GM18498 (cell line): ENCODE results near the gene SLC2A6.

Source experiments
- ATAC-seq: cut with Tn5 transposase; IDR thresholded peaks from one replicate; pipeline ENCODE4 v1.9.1; 2021; ENCODE audit warnings: mild to moderate bottlenecking, moderate library complexity; ENCODE audit not compliant: unreplicated experiment

The SLC2A6 gene, protein sequence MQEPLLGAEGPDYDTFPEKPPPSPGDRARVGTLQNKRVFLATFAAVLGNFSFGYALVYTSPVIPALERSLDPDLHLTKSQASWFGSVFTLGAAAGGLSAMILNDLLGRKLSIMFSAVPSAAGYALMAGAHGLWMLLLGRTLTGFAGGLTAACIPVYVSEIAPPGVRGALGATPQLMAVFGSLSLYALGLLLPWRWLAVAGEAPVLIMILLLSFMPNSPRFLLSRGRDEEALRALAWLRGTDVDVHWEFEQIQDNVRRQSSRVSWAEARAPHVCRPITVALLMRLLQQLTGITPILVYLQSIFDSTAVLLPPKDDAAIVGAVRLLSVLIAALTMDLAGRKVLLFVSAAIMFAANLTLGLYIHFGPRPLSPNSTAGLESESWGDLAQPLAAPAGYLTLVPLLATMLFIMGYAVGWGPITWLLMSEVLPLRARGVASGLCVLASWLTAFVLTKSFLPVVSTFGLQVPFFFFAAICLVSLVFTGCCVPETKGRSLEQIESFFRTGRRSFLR

GRCh38 chr9:133478851-133479711 lies at the start of gene SLC2A6:
Gene SLC2A6 (minus strand): TSS chr9:133479099. CDS start chr9:133479059, 40 bp downstream.
- peak; percentile 93 for ATAC-seq

DNA sequence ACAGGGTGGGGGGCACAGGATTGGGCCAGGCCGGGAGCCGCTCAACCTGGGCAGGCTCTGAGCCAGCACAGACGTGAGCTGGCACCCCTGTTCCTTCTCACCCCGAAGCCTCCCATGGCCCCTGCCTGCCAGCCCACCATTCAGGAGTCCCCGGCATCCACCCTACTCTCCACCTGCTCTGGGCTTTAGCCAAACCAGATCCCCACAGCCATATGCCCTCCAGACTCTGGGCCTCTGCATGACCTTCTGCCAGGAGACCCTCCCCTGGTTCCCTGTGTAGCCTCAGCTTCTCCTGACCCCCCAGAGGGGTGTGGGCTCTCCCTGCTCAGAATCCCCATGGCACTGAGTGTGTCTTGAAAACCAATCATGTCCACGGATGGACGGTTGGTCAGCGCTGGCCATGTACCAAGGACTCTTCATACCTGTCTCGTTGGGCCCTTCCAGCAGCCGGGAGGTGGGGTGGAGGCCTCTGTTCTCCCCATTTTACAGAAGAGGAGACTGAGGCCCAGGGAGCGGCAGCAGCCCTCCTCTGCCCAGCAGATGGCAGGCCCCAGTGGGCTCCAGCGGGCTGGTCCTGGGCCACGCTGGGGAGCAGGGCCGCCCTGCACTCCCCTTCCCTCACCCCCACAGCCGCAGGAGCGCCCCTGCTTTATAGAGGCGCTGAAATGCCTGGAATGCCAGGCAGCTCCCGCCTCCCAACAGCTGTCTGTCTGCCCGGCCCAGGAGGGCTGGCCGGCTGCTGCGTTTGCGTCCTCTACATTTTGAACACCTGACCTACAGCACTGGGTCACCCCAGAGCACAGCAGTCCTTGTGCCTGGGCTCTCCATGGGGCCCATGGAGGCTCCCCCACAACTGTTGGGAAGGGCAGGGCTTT lies 49.3 kb upstream of the SLC2A6 start:
- no peak for ATAC-seq

- no peak for ATAC-seq
These were observed 48.6 kb upstream of the SLC2A6 start for GRCh38 chr9:133527444-133527920.

DNA sequence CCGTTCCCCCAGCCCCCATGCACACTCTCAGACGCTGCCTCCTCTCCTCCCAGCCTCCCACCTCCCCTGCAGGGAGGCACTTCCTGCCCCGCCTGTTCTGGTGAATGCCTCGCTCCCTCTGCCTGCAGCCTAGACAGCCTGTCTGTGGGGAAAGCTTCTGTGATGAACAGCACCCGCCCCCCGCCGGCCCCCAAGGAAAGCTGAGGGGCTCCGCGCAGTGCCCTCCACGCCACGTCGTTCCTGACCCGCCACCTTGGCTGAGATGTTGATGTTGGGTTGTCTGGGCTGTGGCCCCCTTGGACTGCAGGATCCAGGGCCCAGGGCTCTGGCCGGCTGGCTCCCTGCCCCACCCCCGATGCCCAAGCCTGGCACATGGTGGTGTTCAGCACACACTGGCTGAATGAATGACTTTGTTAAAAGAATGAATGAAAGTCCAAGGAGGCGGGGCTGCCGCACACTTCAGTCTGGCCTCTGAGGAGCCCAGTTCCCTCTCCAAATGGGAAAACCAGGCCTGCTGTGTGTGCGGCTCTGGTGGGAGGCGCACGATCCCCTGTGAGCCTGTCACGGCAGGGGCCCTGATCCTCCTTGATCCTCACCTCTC lies 47.9 kb upstream of the SLC2A6 start:
- no peak for ATAC-seq

- ATAC-seq = no peak
These were observed 46.8 kb upstream of the SLC2A6 start for GRCh38 chr9:133525677-133526076.

GRCh38 chr9:133524679-133525228 lies 45.9 kb upstream of the SLC2A6 start, which contains the start of gene MYMK:
Gene MYMK (minus strand): TSS chr9:133524959. CDS start chr9:133524844, 115 bp downstream.
- ATAC-seq = no peak

DNA sequence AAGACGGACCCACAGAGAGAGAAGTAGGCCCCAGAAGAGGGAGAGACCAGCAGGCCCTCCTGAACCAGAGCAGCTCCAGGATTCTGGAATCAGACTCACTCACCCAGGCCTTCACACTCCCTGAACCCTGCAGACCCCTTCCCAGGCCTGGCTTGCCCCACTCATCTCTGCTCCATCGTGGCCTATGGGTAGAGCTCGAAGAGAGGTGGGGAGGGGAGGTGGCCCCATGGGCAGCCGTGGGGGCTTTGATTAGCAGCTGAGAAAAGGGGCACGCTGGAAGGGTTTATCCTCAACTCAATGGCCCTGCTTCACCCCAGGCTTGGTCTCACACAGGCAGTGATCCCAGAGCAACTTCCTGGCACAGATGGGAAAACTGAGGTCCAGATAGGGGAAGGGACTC lies 45.2 kb upstream of the SLC2A6 start:
- no peak for ATAC-seq

DNA sequence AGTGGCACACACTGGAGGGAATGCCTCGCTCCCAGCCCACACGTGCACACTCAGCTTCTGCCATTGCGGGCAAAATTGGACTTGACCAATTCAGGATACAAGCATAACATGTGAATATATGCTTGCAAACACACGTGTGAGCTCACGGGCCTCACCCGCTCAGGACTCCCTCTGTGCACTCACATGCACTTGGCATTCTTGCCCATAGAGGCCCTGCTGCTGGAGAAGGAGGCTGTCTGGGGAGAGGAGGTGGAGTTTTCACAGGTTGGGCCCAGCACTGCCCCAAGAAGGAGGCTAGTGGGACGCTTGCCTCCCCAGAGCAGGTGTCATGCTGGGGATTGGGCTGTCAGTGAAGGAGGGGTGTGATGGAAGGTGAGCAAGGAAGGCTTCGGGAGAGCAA lies 44.2 kb upstream of the SLC2A6 start:
- ATAC-seq = no peak

DNA sequence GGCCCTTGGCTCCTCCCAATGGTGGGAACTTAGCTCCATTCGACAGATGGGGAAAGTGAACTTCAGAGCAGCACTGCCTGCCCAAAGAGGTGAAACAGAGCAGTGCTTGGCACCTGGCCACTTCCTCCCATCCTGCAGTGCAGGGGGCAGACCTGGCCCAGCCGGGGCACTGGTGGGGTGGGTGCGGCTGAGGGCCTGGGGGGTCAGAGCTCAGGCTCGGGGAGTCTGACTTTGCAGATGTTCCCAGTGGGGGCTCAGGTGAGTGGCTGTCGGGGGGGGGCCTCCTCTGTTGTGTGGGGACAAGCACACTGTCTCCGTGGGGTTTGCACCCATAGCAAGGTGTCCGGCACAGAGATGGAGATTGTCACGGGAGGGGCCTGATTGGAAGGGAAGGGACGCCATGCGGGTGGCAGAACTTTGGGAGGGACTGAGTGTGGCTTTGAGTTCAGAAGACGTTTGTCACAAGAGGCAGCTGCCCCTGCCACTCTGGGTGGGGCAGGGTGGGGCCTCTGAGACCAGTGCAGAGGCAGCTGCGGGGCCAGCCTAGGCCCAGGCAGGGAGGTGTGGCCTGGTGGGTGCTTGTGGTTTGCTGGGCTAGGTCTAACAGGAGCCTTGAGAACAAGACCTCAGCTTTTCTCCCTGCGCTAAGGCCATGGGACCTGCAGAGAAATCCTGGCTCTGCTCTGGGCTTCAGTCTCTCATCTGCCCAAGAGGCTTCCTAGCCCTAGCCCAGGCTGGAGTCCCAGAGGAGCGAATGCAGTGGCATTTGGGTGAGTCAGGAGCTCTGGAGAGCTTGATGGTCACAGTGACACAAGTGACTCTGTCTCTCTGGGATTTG lies 43.4 kb upstream of the SLC2A6 start:
- no peak for ATAC-seq

- ATAC-seq = no peak
These were observed 42.5 kb upstream of the SLC2A6 start for GRCh38 chr9:133521122-133522072.

DNA sequence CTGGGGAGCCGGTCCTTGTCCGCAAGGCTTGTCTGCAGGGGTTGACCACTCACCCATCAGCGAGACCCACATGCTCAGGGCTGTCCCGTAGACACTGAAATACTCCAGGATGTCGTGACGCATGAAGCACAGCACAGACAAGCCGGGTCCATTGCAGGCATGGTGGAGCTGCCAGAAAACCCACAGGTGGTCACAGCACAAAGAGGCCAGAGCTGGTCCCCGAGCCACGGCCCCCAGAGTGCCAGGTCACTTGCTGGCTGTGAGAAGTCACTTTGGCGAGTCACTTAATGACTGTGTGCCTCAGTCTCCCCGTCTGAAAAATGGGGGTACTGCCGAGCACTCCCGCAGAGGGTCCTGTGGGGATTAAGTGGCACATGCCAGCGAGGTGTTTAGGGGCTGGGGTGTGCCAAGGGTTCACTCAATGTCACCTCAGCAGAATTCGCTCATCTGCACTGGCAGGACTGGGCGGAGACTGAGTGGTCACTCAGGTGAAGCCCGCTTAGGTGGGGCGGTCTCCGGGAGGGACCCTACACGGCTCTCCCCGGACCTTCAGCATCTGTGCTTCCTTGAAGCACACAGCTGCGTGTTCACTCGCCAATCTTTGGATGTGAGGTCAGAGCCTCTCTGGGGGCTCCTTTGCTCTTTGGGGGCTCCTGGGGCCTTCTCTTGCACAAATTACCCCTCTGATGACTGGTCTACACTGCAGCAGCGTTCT lies 41.4 kb upstream of the SLC2A6 start:
- no peak for ATAC-seq

DNA sequence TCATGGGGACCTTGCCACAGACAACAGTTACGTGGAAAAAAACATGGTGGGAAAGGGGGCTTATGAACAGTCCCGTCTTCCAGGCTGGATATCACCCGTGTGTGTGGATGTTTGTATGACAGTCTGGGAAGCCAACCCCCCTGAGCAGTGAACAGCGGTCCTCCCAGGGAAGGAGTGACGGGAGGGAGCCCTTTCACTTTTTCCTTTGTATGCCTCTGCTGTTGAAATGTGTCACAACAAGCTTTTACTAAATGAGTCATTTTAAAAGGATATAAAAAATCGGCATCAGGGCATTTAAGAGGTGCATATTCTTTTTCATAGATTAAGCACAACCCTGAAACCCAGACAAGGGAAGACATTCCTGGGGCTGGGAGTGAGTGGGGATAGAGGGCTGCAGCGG lies 40.8 kb upstream of the SLC2A6 start:
- ATAC-seq = no peak

- no peak for ATAC-seq
These were observed 40.0 kb upstream of the SLC2A6 start for GRCh38 chr9:133518706-133519449.

DNA sequence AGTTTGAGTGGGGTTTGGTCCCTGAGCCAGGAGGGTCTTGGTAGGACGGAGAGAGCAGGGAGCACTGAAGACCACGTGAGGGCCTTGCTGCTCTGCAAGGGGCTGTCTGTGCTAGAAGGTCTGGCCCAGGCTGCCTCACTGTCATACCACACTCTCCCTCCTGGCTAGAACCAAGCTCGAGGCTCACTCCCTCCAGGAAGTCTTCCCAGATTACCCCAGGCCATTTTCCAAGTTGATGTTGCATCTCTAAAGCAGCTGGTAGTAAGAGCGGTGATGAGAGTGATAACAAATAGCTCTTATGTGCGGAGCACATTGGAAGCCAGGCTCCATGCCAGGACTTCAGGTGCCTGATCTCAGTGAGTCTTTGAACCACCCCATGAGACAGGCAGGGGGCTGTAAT lies 39.3 kb upstream of the SLC2A6 start:
- no peak for ATAC-seq

- no peak for ATAC-seq
These were observed 38.8 kb upstream of the SLC2A6 start for GRCh38 chr9:133517711-133518110.

- no peak for ATAC-seq
These were observed 38.1 kb upstream of the SLC2A6 start for GRCh38 chr9:133516961-133517350.
